H7 (cell line): ENCODE results near the gene RGS9. TPM values are rescaled to one million over a fixed set of nuclear protein-coding genes. Genes with fewer than 3 reads are reported as not detected.
"Not testable (repeated sequence)": the region's sequence is repeated elsewhere in the genome, so short reads cannot be mapped to it uniquely, and the experiment has no call there.

Source experiments
- DNase-seq: peaks from one replicate; pipeline ENCODE4 v3.0.0; 2012
- H3K27me3 ChIP-seq: 2 replicates; pipeline ENCODE4 v1.6.0; 2011; ENCODE audit warnings: mild to moderate bottlenecking, low read length; ENCODE audit not compliant: control insufficient read depth, insufficient read depth
- H3K36me3 ChIP-seq: replicated peaks from 2 replicates; pipeline ENCODE4 v1.5.1; 2011; ENCODE audit warnings: low read length; ENCODE audit not compliant: control insufficient read depth, insufficient read depth
- H3K4me3 ChIP-seq: 2 replicates; pipeline ENCODE4 v1.5.1; 2011; ENCODE audit warnings: low read depth, mild to moderate bottlenecking, control low read depth, low read length, moderate library complexity; ENCODE audit not compliant: insufficient read depth
- total RNA-seq: library from RNA; depleted of rRNA; stranded (reverse); fragments of >200 nt; shearing (Covaris generic); gene quantifications from 2 replicates; pipeline ENCODE4 v1.2.3, GENCODE V29; 2014

Gene RGS9
- total RNA-seq, 1 experiment from 2014 or later: 5.1 TPM

DNA sequence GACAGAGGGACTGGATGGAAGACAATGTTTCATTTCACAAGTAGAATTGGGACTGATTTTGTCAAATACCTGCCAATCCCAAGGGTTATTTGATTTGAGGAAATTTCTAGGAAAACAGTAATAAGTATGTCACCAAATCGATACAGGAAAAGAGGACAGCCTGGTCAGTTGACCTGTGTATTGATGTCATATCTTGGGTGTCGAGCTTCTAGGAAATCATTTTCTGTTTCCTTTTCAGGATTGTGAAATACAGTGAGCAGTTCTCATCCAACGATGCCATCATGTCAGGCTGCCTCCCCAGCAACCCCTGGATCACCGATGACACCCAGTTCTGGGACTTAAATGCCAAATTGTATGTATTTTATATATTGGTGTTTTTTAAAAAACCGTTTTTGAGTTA, 56.1 kb downstream of the RGS9 start:
- no peaks in the 10 kb centered on the region for H3K27me3 ChIP-seq
- no peak for DNase-seq
- H3K36me3 ChIP-seq: no peaks in the 10 kb centered on the region
- H3K4me3 ChIP-seq: no peak overlapping the region

DNA sequence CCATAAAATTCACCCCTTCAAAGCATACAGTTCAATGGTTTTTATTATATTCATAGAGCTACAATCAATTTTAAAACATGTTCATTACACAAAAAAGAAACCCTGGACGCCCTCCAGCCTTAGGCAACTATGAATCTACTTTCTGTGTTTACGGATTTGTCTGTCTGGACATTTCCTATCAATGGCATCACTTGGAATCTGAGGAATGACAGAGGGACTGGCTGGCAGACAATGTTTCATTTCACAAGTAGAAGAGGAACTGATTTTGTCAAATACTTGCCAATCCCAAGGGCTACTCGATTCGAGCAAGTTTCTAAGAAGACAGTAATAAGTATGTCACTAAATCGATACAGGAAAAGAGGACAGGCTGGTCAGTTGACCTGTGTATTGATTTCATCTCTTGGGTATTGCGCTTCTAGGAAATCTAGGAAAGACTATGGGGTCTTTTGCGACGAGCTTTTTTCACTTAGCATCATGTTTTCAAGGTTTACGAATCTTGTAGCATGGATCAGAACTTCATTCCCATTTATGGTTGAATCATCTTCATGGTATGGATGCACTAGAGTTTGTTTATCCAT, 56.6 kb downstream of the RGS9 start:
- no peak for DNase-seq
- no peak overlapping the region for H3K4me3 ChIP-seq
- no peaks in the 10 kb centered on the region for H3K27me3 ChIP-seq
- no peaks in the 10 kb centered on the region for H3K36me3 ChIP-seq

DNA sequence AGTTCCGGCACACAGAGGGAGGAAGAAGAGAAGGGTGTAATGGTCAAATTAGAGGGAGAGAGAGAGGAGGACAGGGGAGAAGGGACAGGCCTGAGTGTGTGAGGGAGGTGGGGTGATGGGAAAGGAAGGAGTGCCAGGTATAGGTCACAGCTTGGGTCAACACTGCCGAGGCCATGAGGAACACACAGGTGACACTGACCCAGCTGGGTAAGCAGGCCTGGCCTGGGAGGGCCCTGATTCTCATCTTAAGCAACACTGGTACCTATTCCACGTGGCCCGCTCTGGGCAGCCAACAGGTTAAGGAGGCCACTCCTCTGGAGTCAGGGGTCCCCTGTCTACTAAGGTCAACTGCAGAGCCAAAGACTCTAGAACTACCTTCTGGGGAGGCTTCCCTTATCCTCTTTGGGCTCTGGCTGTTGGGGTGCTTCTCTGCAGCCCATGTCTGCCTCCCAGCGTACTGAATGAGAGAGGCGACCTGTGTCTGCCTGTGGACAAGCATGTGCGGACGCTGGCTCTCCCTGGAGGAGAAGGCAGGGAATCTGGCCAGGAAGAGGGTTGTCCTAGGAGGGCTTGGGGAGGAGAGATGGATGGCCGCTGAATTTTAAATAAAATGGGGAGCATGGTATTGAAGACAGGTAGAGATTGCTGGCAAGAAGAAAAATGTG, 57.6 kb downstream of the RGS9 start:
- no peak for DNase-seq
- H3K4me3 ChIP-seq: no peak overlapping the region
- H3K36me3 ChIP-seq: no peaks in the 10 kb centered on the region
- no peaks in the 10 kb centered on the region for H3K27me3 ChIP-seq

DNA sequence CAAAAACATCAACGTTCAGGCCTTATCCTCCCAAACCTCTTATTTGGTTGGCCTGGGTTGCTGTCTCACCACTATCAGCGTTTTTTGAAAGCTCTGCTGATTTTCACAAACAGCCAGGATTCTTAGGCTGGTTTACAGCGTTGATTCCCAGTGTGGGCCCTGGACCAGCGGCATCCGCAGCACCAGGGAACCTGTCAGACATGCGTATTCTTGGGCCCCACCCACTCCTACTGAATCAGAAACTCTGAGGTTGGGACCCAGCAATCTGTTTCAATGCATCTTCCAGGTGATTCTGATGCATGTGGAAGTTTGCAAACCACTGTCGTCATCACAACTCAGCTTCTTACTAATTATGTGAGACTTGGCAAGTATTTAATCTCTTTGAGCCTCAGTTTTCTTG, 58.5 kb downstream of the RGS9 start:
- Histone ChIP-seq H3K4me3 (no peak overlapping the region), H3K36me3 (no peaks in the 10 kb centered on the region), H3K27me3 (no peaks in the 10 kb centered on the region)
- no peak for DNase-seq

DNA sequence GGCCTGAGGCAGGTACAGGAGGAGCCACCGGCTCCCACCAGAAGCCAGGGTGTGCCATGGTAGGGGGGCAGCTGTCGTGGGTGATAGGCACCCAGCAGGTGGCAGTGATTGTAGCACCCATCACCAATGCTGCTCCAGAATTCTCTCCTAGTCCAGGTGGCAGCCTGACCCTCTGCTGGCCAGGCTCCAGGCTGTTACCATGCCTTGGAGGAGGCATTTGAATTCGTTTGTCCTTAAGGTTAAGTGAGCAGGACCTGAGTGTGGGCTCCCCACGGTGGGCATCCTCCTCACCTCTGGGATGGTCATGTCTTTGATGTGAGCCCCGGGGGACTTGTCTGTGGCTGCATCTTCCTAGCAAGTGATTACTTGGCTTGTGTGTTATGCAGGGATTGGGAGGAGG, 59.4 kb downstream of the RGS9 start:
- DNase-seq: no peak
- H3K27me3 ChIP-seq: no peaks in the 10 kb centered on the region

DNA sequence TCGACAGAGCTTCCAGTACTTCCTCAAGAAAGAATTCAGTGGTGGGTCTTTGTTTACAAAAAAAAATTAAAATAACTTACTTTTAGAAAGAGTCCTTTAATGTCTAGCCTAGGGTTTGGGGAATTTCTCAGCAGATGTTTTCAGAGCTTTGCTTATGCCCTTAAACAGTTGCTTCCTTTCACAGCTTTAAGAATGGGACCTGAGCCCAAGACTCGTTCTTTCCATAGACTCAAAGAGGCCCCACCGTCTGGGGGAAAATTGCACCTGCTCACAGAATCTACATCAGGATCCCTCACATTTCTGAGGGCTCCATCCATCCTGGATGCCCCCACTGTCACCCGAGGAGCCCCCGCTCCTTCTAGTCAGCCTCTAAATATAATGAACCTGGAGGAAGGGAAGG, 60.0 kb downstream of the RGS9 start:
- no peaks in the 10 kb centered on the region for H3K27me3 ChIP-seq
- no peak for DNase-seq
- H3K4me3 ChIP-seq: no peak overlapping the region

More for the DNA sequence above, 59.4 kb downstream of the RGS9 start:
- Histone ChIP-seq H3K36me3 (no peaks in the 10 kb centered on the region), H3K4me3 (no peak overlapping the region)

DNA sequence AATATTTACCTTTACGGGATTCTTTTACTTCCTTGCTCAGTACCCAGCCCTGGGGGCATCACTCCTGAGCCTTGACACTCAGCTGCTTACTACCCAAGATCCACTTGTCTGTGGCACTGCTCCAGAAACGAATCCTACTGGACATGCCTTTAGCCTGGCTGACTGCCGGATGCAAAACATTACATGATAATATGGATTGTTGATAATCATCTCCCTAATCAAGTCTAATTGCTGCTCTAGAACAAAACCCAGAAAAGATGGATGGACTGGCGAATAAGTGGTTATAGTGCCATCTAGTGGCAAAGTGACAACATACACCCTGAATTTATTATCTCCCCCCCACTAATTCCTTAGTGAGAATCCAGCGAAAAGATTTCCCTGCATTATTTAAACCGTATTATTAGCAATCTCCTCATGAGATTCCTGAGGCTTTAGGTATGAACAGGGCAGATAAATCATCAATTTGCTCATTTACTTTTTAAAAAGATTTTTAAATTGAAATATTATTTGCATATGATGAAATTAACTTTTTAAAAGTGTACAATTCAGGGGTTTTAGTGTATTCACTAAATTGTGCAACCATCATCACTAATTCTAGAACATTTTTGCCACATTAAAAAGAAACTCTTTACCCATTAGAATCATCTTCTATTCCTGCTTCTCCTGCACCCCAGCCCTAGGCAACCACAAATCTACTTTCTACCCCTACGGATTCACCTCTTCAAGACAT, 61.6 kb downstream of the RGS9 start:
- H3K36me3 ChIP-seq: no peaks in the 10 kb centered on the region
- H3K27me3 ChIP-seq: no peaks in the 10 kb centered on the region
- no peak overlapping the region for H3K4me3 ChIP-seq
- DNase-seq: peak; percentile 82

More for the DNA sequence above, 60.0 kb downstream of the RGS9 start:
- no peaks in the 10 kb centered on the region for H3K36me3 ChIP-seq

DNA sequence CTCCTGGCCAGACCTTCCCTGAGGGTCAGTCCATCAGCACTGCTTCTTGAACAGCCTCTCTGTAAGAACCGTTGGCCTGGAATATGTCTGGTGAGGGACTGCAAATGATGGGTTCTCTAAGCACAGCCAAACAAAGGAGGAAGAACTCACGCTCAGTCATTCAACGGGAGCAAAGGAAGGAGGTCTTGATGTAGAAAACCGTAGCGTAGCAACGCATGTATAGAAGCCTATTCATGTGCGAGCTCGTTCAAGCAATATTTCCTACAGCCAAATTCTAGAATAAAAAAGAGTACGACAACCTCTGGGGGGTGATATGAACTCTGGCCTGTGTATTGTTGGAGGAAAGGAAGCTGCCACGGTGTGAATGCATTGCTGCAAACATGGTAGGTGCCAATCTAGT, 64.2 kb downstream of the RGS9 start:
- no peaks in the 10 kb centered on the region for H3K27me3 ChIP-seq
- no peak for DNase-seq
- H3K36me3 ChIP-seq: no peaks in the 10 kb centered on the region
- H3K4me3 ChIP-seq: no peak overlapping the region

DNA sequence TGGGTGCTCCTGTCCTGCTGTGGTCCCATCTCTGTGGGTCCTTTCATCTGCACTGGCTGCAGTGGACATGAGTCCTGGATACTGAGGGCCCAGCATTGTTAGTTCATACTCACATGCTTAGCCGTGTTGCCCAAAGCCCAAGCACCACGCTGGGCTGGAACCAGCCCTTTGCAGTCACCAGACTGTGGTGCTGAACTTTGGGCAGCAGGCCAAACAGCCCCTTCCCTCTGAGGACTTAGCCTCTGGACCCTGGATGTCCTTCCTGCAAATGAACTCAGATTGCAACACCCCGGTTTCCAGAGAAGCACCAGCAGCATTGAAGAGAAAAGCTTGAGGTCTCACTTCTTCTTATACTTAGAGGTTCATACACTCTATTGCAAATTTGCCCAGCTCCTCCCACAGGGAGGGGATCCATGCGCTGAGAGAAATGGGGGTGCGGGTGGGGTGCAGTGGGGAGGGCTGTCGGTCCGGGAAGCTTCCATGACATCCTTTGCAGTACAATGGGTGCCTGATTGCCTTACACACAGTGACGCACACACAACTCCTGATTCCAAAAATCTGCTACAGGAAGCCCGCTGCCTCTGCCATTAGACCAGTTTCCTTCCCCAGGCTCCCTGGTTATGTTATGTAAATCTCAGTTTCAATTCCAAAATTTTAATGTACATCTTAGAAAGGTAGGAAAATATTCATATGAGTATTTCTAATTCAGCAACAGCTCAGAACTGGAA, 65.8 kb downstream of the RGS9 start:
- Histone ChIP-seq H3K4me3 (no peak overlapping the region), H3K27me3 (no peaks in the 10 kb centered on the region), H3K36me3 (no peaks in the 10 kb centered on the region)
- no peak for DNase-seq

DNA sequence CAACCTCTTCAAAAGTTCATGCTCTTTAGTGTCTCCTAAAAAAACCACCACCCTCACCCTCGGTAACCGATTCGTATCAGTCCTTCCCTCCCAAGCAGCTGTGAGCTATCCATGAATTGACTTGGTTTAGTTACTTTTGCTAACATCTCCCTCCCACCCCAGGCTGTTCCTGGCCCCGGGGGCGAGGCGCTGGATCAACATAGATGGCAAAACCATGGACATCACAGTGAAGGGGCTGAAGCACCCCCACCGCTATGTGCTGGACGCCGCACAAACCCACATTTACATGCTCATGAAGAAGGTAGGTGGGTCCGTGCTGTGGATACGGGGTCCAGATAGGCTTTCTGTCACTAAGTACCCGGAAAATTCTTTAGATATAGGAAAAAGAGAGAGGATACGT, 66.8 kb downstream of the RGS9 start:
- H3K36me3 ChIP-seq: no peaks in the 10 kb centered on the region
- H3K27me3 ChIP-seq: no peaks in the 10 kb centered on the region
- no peak overlapping the region for H3K4me3 ChIP-seq
- no peak for DNase-seq

DNA sequence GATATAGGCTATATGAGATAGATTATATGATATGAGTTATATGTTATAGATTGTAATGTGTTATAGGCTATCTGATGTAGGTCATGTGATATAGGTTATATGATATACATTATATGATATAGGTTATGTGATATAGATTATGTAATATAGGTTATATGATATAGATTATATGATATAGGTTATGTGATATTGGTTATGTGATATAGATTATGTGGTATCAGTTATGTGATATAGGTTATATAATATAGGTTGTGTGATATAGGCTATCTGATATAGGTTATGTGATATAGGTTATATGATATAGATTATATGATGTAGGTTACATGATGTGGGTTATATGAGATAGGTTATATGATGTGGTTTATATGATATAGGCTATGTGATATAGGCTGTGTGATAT, 68.5 kb downstream of the RGS9 start:
- Histone ChIP-seq H3K4me3 (no peak overlapping the region), H3K27me3 (no peaks in the 10 kb centered on the region), H3K36me3 (no peaks in the 10 kb centered on the region)
- no peak for DNase-seq

DNA sequence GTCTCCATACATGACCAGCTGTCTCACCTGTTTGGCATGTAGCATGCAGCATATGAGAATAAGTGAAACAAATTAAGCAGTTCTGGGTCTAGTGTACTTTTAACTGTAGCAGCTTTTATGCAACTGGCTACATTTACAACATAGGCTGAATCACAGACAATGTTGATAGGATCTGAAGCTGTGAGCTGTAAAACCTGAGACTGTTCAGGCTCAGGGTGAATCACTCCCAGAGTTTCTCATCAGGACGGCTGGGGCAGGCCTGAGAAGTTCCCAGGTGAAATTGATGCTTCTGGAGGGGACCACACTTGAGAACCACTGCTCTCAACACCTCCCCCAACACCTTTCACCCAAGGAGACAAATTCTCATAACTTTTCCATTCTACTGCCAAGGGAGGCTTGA, 70.3 kb downstream of the RGS9 start:
- H3K27me3 ChIP-seq, H3K4me3 ChIP-seq, H3K36me3 ChIP-seq, DNase-seq: not testable (repeated sequence)

DNA sequence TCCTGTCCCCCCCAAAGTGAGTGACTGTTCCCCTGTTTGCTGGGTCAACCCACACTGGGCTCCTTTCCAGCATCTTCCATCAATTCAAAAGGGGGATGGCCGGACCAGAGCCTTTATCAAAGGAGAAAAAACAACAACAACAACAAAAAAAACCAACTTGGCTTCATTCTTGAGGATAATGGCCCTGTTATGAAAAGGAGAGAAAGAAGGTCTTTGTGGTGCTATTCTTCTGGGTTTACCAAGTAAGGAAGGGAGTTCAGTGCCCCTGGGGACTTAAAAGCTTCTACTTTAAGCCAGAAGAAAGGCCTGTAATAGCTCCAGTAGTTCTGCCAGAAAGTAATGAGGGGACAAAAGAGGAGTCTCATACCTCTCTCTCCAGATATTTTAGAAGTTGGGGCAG, 71.5 kb downstream of the RGS9 start:
- Histone ChIP-seq H3K36me3 (no peaks in the 10 kb centered on the region), H3K4me3 (no peak overlapping the region)
- no peak for DNase-seq

DNA sequence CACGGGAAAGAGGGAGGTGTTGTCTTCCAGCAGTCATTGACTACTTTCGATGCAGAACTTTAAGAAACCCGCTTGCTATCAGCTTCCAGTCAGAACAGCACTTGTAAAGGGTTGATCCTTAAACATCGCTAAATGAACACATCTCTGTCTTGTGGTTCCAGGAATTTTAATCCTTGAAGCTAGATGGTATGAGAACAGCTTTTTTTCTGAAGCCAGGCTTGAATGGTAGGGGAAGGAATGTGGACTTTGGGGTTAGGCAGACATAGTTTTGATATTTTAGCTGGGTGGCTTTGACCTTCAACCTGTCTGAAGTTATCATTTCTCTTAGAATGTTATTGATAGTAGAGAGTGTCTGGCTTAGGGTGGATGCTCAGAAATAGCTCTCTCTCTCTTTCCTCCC, 81.1 kb downstream of the RGS9 start:
- DNase-seq: no peak
- Histone ChIP-seq H3K36me3 (no peaks in the 10 kb centered on the region), H3K4me3 (no peak overlapping the region), H3K27me3 (no peaks in the 10 kb centered on the region)

More for the DNA sequence above, 71.5 kb downstream of the RGS9 start:
- no peaks in the 10 kb centered on the region for H3K27me3 ChIP-seq

DNA sequence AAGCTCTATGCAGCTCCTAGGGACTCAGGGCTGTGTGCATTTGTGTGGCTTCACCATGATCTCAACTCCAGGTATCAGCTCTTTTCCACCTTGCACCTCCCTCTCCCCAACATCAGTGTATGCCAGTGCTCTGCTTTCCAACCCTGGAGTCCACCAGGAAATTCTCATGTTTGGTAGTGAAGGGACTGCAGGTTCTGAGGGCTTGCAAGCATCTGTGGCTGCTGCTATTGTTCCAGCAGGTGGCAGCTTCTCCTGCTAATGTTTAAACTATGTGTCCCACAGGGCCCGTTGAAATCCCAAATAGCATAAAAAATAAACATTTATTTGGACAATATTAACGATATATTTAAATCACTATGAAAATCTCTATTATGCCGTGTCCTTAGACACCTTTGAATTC, 82.0 kb downstream of the RGS9 start:
- H3K4me3 ChIP-seq: no peak overlapping the region
- peak; percentile 33 for DNase-seq
- H3K27me3 ChIP-seq: no peaks in the 10 kb centered on the region
- no peaks in the 10 kb centered on the region for H3K36me3 ChIP-seq
